Measurements from ENCODE around the gene DPH2. TPM values are rescaled to one million over a fixed set of nuclear protein-coding genes. Genes with fewer than 3 reads are reported as not detected.

The DPH2 gene
- total RNA-seq, 1 donor from 2014 or later: 31.9 TPM

- no peak for TF ChIP-seq CTCF (IDR thresholded peaks at IDR 0.05; ENCODE audit: insufficient read depth, low read length, severe bottlenecking)
- FAIRE-seq: no peak
- no peak for DNase-seq (ENCODE audit: low read depth)
- Histone ChIP-seq H3K36me3 (ENCODE audit: control insufficient read depth, insufficient read depth, low read length) (peaks cover 23% of the 10 kb centered on the region), H3K27me3 (ENCODE audit: control insufficient read depth, insufficient read depth, low read length) (no peaks in the 10 kb centered on the region), H3K4me3 (ENCODE audit: low read depth, low read length) (no peak overlapping the region)
Observed at GRCh38 chr1:43960798-43961197, 9.0 kb upstream of the DPH2 start.

GRCh38 chr1:43961692-43962091 lies 8.1 kb upstream of the DPH2 start:
- FAIRE-seq (no peak), DNase-seq (ENCODE audit: low read depth) (no peak)
- peaks cover 25% of the 10 kb centered on the region for H3K36me3 ChIP-seq (ENCODE audit: control insufficient read depth, insufficient read depth, low read length)

DNA sequence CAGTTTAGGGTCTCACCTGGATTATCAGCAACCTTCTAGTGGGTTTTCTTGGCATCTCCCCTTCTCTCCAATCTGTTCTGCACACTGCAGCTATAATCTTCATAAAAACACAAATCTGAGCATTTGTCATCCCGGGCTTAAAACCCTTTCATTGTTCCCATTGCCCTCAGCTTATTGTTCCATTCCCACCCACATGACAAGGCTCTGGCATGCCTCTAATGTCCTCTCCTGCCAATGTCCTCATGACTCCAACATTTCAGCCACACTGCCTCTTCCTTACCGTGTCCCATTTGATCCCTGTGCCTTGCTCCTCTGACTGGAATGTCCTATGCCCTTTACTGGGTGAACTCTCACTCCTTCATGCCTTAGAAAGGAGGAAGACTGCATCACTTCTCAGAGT lies 7.5 kb upstream of the DPH2 start:
- DNase-seq (ENCODE audit: low read depth) (no peak), FAIRE-seq (no peak)
- Histone ChIP-seq H3K27me3 (ENCODE audit: control insufficient read depth, insufficient read depth, low read length) (no peaks in the 10 kb centered on the region), H3K36me3 (ENCODE audit: control insufficient read depth, insufficient read depth, low read length) (peaks cover 25% of the 10 kb centered on the region), H3K4me3 (ENCODE audit: low read depth, low read length) (no peak overlapping the region)
- TF ChIP-seq CTCF (IDR thresholded peaks at IDR 0.05; ENCODE audit: insufficient read depth, low read length, severe bottlenecking): no peak

More at GRCh38 chr1:43961692-43962091, 8.1 kb upstream of the DPH2 start:
- TF ChIP-seq CTCF (IDR thresholded peaks at IDR 0.05; ENCODE audit: insufficient read depth, low read length, severe bottlenecking): no peak
- Histone ChIP-seq H3K4me3 (ENCODE audit: low read depth, low read length) (no peak overlapping the region), H3K27me3 (ENCODE audit: control insufficient read depth, insufficient read depth, low read length) (no peaks in the 10 kb centered on the region)

GRCh38 chr1:43963006-43963405 lies 6.8 kb upstream of the DPH2 start:
- TF ChIP-seq CTCF (IDR thresholded peaks at IDR 0.05; ENCODE audit: insufficient read depth, low read length, severe bottlenecking): no peak
- Histone ChIP-seq H3K36me3 (ENCODE audit: control insufficient read depth, insufficient read depth, low read length) (peaks cover 26% of the 10 kb centered on the region), H3K27me3 (ENCODE audit: control insufficient read depth, insufficient read depth, low read length) (no peaks in the 10 kb centered on the region), H3K4me3 (ENCODE audit: low read depth, low read length) (no peak overlapping the region)
- no peak for DNase-seq (ENCODE audit: low read depth)
- peak; percentile 43 for FAIRE-seq

GRCh38 chr1:43963890-43964289 lies 5.9 kb upstream of the DPH2 start:
- Histone ChIP-seq H3K27me3 (ENCODE audit: control insufficient read depth, insufficient read depth, low read length) (no peaks in the 10 kb centered on the region), H3K4me3 (ENCODE audit: low read depth, low read length) (no peak overlapping the region), H3K36me3 (ENCODE audit: control insufficient read depth, insufficient read depth, low read length) (peaks cover 22% of the 10 kb centered on the region)
- no peak for FAIRE-seq
- DNase-seq (ENCODE audit: low read depth): no peak
- no peak for TF ChIP-seq CTCF (IDR thresholded peaks at IDR 0.05; ENCODE audit: insufficient read depth, low read length, severe bottlenecking)

- no peak for DNase-seq (ENCODE audit: low read depth)
- peak; percentile 84 for FAIRE-seq
- Histone ChIP-seq H3K4me3 (ENCODE audit: low read depth, low read length) (no peak overlapping the region), H3K27me3 (ENCODE audit: control insufficient read depth, insufficient read depth, low read length) (no peaks in the 10 kb centered on the region), H3K36me3 (ENCODE audit: control insufficient read depth, insufficient read depth, low read length) (peaks cover 20% of the 10 kb centered on the region)
- no peak for TF ChIP-seq CTCF (IDR thresholded peaks at IDR 0.05; ENCODE audit: insufficient read depth, low read length, severe bottlenecking)
Observed at GRCh38 chr1:43965316-43965715, 4.5 kb upstream of the DPH2 start.
